GM12878 (cell line): ENCODE measurements around the gene STRA8. TPM values are rescaled to one million over a fixed set of nuclear protein-coding genes. Genes with fewer than 3 reads are reported as not detected.

ENCODE experiments used
- E2F4 ChIP-seq: IDR thresholded peaks from 2 replicates; pipeline ENCODE4 v1.6.1; 2012; ENCODE audit warnings: low read depth, low read length, improper control_type of control experiment
- IRF3 ChIP-seq: fragments of 450-650 bp; IDR thresholded peaks from 2 replicates; pipeline ENCODE4 v1.6.1; 2014; ENCODE audit warnings: mild to moderate bottlenecking
- JUNB ChIP-seq: IDR thresholded peaks from 2 replicates; pipeline ENCODE4 v1.6.1; 2016; ENCODE audit warnings: antibody characterized with exemption, mild to moderate bottlenecking
- KAT2A ChIP-seq: conservative IDR thresholded peaks from 2 replicates; pipeline ENCODE4 v1.6.1; 2011; ENCODE audit warnings: low read depth, low read length; ENCODE audit not compliant: control insufficient read depth
- KDM1A ChIP-seq: fragments of 200-600 bp; sonication (generic); IDR thresholded peaks from 2 replicates; pipeline ENCODE4 v1.6.1; 2016; ENCODE audit warnings: borderline replicate concordance
- MEF2A ChIP-seq: IDR thresholded peaks from 2 replicates; pipeline ENCODE4 v1.6.1; 2011; ENCODE audit warnings: low read depth, mild to moderate bottlenecking, low read length, moderate library complexity; ENCODE audit not compliant: insufficient read depth
- MYB ChIP-seq: fragments of 150-350 bp; IDR thresholded peaks from 2 replicates; pipeline ENCODE4 v1.6.1; 2014; ENCODE audit warnings: mild to moderate bottlenecking, low read depth, low read length, borderline replicate concordance
- NBN ChIP-seq: fragments of 450-650 bp; IDR thresholded peaks from 2 replicates; pipeline ENCODE4 v1.6.1; 2016
- NFYA ChIP-seq: IDR thresholded peaks from 2 replicates; pipeline ENCODE4 v1.6.1; 2011; ENCODE audit warnings: low read depth, mild to moderate bottlenecking, low read length, improper control_type of control experiment, borderline replicate concordance
- NRF1 ChIP-seq: conservative IDR thresholded peaks from 2 replicates; pipeline ENCODE4 v1.6.1; 2011; ENCODE audit warnings: mild to moderate bottlenecking, low read depth, low read length, improper control_type of control experiment
- ZBTB4 ChIP-seq: fragments of 450-650 bp; formaldehyde crosslinking; IDR thresholded peaks from 2 replicates; pipeline ENCODE4 v1.4.0; 2022; ENCODE audit warnings: mild to moderate bottlenecking, moderate library complexity
- ZNF622 ChIP-seq: fragments of 450-650 bp; IDR thresholded peaks from 2 replicates; pipeline ENCODE4 v1.6.1; 2017; ENCODE audit warnings: mild to moderate bottlenecking, inconsistent platforms
- polyA plus RNA-seq, 11 experiments: library from polyadenylated mRNA; depleted of rRNA in 4 of 11; unstranded in 6 of 11; stranded (reverse) in 5 of 11; fragments of >200 nt; fragmentation: Nextera tagmentation in 4 of 11; fragmentation: Illumina TruSeq in 1 of 11; extraction: Ambion mirVana in 4 of 11; extraction: Trizol in 1 of 11; gene quantifications; 1 replicate in 1 of 11; 2 replicates in 10 of 11; pipeline versions ENCODE4 v1.2.1 to v1.2.3, GENCODE V29; 2011 to 2016; ENCODE audit warnings: inconsistent platforms in 2 of 11, missing spikeins in 2 of 11, low read depth in 1 of 11
- total RNA-seq, 4 experiments: library from RNA; depleted of rRNA in 3 of 4; stranded (reverse); fragments of >200 nt in 3 of 4; fragmentation: Illumina TruSeq in 1 of 4; extraction: Trizol in 1 of 4; gene quantifications; 2 replicates each; pipeline versions ENCODE4 v1.2.1 to v1.2.3, GENCODE V29; 2013 to 2021

Gene STRA8
- total and polyA plus RNA-seq, 10 of the 15 experiments (the other 5 are each of a cell fraction or from before 2014, with no cell fraction given): 0.15 TPM; not detected in 9

GRCh38 chr7:135271255-135271615 is 37.6 kb downstream of the STRA8 start (continued):
- TF ChIP-seq KDM1A (no peak), NBN (no peak), NRF1 (no peak), ZNF622 (no peak), KAT2A (no peak), MYB (no peak), MEF2A (no peak), ZBTB4 (CRISPR knock-in tag) (no peak), JUNB (no peak), IRF3 (no peak), NFYA (no peak), E2F4 (no peak)
